GM03348 (cell line): ENCODE results near the gene PRKCA.
"Not testable (repeated sequence)": the region's sequence is repeated elsewhere in the genome, so short reads cannot be mapped to it uniquely, and the experiment has no call there.

Source experiments
- DNase-seq: peaks from one replicate; pipeline ENCODE4 v3.0.0; 2012; ENCODE audit warnings: low spot score

PRKCA gene

DNA sequence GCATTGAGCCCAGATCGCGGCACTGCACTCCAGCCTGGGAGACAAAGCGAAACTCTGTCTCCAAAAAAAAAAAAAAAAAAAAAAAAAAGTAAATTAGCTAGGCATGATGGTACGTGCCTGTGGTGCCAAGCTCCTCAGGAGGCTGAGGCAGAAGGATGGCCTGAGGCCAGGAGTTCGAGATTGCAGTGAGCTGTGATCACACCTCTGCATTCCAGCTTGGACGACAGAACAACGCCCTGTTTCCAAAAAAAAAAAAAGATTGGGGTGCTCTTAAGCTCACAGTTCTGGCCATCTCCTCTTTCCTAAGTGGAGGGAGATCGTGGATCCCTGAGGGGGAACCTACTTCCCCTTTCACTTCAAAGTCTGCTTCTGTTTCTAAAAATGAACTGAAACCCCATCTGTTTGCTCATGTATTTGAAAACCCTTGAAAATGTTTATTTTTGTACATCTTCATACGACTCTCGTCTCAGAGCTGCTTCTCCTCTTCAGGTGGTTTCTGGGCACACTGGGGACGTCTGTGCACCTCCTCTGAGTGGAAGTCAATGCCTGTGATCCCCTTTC is 138.8 kb downstream of the PRKCA start:
- no peak for DNase-seq

GRCh38 chr17:66443166-66443565 is 140.8 kb downstream of the PRKCA start:
- no peak for DNase-seq

- DNase-seq = no peak
Observed at GRCh38 chr17:66443606-66444005, 141.2 kb downstream of the PRKCA start.

GRCh38 chr17:66444031-66444430 is 141.6 kb downstream of the PRKCA start:
- DNase-seq = no peak

- DNase-seq = no peak
Observed at GRCh38 chr17:66445229-66445628, 142.8 kb downstream of the PRKCA start.

DNA sequence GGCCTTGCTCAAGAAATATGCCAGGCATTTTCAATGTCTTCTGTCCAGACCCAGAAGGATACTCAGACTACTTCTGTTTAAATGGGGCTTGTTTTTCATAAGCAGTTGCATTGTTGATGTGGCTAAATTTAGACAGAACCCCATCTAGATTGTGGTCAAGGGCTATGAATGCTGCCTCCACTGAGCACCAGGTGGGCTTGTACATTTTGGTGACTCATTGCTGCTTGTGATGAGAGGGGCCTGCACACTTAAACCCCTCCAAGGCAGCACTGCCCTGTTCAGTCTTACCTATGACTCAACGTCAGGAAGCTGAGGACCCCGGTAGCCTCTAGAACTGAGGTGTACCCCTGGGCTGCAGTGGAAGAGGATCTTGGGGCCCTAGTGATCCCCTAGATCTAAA is 144.0 kb downstream of the PRKCA start:
- no peak for DNase-seq

GRCh38 chr17:66447159-66447558 is 144.7 kb downstream of the PRKCA start:
- DNase-seq = no peak

DNA sequence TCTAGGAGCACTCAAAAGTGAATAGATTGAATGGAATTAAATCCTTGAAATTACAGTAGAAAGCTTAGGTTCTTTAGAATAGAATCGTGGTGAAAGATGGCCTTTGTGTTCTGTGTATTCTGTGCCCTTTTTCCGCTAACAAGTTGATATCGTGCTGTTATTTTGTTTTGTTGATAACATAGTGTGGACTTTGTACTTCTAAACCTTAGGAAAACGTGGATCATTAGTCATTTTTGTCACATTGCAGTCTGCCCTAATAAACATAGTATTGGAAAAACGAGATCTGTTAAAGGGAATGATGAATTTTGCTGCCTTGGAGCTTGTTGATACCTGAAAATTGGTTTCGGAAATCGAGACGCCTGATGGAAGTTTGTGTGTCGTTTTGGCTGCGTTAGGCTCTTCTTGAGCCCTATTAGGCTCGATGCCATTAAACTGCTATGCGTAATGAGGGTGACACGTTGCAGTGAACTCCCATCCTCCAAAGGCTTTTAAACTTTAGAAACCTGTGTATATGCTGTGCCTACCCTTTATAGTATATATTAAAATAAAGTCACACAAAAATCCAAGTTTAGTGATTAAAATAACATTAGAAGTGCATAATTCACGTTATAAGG is 145.7 kb downstream of the PRKCA start:
- DNase-seq = no peak

- no peak for DNase-seq
Observed at GRCh38 chr17:66449418-66449977, 147.1 kb downstream of the PRKCA start.

DNA sequence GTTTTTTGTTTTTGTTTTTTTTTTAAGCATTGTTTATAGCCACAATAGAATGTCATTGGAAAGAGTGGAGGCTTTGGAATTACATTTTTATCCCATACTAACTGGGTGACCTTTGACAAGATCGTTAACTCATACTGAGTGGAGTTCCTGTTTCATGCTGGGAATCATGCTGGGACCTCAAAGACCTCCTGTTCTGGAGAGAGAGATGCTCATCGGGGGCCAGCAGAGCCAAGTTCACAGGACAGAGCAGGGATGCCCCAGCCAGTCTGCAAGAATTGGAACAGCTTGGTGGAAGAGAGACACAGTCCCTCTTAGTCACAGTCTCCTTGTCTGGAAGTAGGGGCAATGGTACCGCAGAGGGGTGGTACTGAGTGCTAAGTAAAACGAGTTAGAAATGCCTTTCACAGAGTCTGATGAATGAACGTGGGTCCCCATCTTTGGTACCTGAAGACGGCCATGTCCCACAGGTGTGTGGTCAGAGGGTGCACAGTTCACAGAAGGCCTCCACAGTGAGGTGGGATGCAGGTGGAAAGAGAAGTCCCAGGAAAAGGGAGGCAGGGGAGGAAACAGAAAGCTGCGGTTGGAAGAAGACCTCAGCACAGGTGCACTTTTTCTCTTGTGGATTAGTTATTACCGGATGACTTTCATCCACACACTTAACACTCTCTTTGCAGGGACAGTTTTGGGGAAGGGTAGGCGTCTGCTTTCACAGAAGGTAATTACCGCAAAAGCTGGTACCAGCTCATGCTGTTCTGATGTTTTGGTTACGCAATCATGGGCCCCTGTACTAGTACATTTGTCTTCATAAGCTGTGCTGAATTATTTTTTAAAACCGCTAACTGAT is 147.8 kb downstream of the PRKCA start:
- DNase-seq = no peak

GRCh38 chr17:66450852-66451158 is 148.4 kb downstream of the PRKCA start:
- no peak for DNase-seq

DNA sequence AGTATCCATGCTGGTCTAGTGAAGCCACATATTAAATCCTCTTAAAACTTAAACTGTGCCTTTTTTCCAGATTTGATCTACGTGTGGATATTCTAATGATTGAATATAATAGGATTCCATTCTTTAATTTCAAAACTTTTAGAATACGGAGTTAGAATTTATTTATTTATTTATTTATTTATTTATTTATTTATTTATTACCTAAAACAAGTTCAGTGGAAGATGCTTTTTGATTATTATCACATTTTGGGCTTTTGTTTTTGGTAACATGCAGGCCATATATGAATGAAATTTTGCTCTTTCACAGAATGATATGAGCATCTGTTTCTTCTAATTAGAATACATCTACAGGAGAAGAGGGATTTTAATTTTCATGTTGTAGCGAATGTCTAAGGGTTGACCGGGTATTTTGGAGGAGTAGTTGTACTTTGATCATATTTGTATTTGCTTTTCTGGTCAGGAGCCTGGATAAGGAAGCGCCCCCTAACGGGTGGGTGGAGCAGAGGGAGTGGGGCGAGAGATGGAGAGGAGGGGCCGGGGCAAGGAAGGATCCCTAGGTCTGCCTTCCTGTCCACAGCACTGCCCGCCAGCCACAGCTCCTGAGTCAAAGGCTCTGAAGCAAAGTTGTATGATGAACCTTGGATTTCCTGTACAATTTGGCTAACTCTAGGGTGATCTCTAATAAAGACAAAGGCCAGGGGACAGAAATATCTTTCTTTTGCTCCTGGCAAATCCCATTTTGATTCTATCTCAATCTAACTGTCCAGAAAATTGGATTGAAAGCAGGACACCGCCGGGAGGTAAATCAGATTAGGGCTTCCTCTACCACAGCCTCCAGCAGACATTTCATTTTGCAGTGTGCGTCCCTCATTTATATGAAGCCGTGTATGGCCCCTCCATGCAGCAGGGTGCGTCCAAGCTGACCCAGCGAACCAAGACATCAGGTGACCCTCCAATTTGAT is 149.1 kb downstream of the PRKCA start:
- no peak for DNase-seq

DNA sequence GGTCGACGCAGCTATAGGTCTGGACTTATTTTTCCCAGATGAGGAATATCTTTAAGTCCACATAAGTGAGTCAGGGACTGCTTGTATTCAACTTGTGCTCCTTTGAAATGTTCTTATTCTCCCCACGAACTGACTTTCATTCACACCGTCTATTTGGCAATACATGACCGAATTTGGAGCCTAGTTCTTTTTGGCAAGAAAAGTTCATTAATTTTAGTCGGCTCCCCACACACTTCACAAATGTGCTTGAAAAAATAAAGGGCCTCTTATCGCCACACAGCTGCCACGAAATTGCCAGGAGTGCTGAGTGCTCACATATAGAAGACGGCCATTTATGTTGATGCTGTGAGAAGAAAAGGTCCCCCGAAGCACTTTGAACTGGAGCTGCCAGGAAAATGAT is 152.6 kb downstream of the PRKCA start:
- no peak for DNase-seq

DNA sequence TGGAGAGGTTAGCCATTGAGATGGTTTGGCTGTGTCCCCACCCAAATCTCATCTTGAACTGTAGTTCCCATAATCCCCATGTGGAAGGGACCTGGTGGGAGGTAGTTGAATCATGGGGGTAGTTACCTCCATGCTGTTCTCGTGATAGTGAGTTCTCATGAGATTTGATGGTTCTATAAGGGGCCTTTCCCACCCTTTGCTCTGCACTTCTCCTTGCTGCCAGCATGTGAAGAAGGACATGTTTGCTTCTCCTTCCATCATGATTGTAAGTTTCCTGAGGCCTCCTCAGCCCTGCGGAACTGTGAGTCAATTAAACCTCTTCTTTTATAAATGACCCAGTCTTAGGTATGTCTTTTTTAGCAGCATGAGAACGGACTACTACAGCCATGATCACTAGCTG is 155.1 kb downstream of the PRKCA start:
- DNase-seq = not testable (repeated sequence)

GRCh38 chr17:66458782-66459181 is 156.4 kb downstream of the PRKCA start:
- no peak for DNase-seq

GRCh38 chr17:66459811-66460270 is 157.4 kb downstream of the PRKCA start:
- peak; percentile 92 for DNase-seq

GRCh38 chr17:66460558-66460957 is 158.1 kb downstream of the PRKCA start:
- no peak for DNase-seq

GRCh38 chr17:66461343-66461995 is 159.1 kb downstream of the PRKCA start:
- DNase-seq = no peak

DNA sequence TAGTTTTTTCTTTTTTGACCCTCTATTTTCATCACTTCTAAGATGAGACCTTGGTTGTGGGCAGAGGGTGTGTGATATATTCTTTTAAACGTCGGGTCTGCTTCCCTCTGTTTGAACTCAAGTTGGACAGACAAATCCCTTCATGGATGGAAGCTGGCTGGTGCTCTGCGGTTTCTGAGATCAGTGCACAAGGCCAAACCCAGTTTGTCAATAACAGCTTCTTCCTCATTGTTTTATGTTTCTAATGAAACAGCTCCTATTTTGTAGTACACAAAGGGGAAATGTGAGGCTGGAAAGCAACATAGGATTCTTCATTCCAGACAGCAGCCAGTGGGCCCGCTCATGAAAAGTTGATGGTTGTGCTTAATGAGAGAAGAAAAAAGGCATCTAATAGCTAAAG is 159.6 kb downstream of the PRKCA start:
- no peak for DNase-seq

DNA sequence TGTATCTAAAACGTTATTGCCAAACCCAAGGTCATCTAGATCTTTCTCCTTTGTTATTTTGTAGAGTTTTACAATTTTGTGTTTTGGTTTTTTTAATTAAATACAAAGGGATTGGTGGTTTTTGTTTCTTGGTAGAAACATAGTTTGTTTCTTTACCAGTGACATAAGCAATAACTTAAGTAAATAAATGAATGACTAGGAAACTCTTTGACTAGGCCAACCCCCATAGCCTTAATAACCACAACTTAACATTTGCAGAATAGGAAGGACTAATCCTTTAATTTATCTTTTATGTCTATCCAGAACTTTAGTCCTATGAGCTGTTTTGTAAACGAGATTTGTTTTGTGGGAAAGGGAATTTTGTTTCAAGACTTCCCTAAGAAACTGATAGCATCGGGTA is 162.5 kb downstream of the PRKCA start:
- DNase-seq = no peak

DNA sequence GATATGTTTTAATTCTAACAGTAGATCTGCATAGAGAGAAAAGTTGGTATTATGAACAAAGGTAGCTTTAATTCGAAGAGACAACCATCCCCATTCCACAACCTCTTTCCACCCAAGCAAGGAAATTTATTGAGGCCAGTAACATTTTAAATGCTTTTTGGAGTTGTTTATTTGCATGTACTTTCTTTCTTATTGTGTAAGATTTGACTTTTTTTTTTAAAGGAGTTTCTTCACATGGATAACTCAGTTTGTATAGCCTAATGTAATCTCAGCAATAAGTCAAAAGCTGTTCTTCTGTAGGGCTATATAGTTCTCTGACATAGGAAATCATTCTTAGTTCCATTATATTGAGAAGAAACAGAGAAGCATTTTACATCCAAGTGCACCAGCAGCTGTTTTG is 163.3 kb downstream of the PRKCA start:
- DNase-seq = no peak
